ENCODE results near the gene LHX6. TPM values are rescaled to one million over a fixed set of nuclear protein-coding genes. Genes with fewer than 3 reads are reported as not detected.

Gene LHX6
- total and polyA plus RNA-seq, 9 of the 15 experiments (the other 6 are each of a cell fraction or from before 2014, with no cell fraction given) = 2.8 to 16.3 (median 7.9) TPM

DNA sequence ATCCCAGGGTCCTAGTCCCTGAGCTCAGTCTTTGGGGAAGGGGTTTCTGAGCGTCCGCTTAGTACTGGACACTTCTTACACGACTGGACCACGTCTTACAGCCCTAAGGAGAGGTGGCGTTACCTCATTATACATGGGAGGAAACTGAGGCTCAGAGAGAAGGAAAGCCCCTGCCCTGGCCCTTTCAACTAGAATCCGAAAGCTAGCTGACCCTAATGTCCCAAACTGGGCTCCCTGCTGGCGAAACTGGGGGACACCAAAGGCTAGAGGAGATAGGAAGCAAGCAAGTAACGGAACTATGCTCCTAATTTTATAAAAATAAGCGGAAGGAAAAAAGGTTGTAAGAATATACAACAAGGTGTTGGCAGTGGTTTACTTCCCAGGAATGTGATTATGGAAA lies 14.2 kb downstream of the LHX6 start:
- no peak for ATAC-seq
- Histone ChIP-seq H3K4me2 (ENCODE audit: insufficient read depth, low read length) (peak overlapping the region; percentile 90), H3K9me1 (ENCODE audit: control insufficient read depth, insufficient read depth, low read length) (no peaks in the 10 kb centered on the region), H2AFZ (ENCODE audit: low read depth, low read length) (peak overlapping the region; percentile 98), H3K27ac (ENCODE audit: extremely low read depth, low read depth, low read length) (no peak overlapping the region), H3K4me1 (replicated peaks in 1 of 2; ENCODE audit: control insufficient read depth in 2 of 2, insufficient read depth in 2 of 2, low read length in 2 of 2) (peaks cover 23 to 32% of the 10 kb centered on the region in 2 experiments; a peak in 4 of 5 replicates), H3K9ac (ENCODE audit: insufficient read depth in 1 of 2, low read depth in 2 of 2, low read length in 2 of 2) (peak overlapping the region; percentile 62 to 85), H3K27me3 (ENCODE audit: control insufficient read depth in 2 of 2, insufficient read depth in 2 of 2, low read length in 2 of 2) (no peaks in the 10 kb centered on the region), H3K36me3 (ENCODE audit: control insufficient read depth, insufficient read depth, low read length) (peaks cover 19% of the 10 kb centered on the region; the same call in 1 of the 3 replicates), H3K79me2 (ENCODE audit: control insufficient read depth, insufficient read depth, low read length) (peaks cover 27% of the 10 kb centered on the region), H4K20me1 (replicated peaks; ENCODE audit: control insufficient read depth, insufficient read depth, low read length) (no peaks in the 10 kb centered on the region), H3K9me3 (replicated peaks; ENCODE audit: control insufficient read depth, insufficient read depth, low read depth, low read length) (no peaks in the 10 kb centered on the region), H3K4me3 (peak overlapping the region; percentile 58)
- TF ChIP-seq ZNF431 (CRISPR knock-in tag; IDR thresholded peaks at IDR 0.05) (no peak), ZNF253 (CRISPR knock-in tag; conservative IDR thresholded peaks at IDR 0.05) (no peak), ZNF583 (CRISPR knock-in tag; IDR thresholded peaks at IDR 0.05) (no peak), POLR2AphosphoS2 (IDR thresholded peaks at IDR 0.05; ENCODE audit: low read length) (no peak), MECOM (CRISPR knock-in tag; IDR thresholded peaks at IDR 0.05) (no peak), NFRKB (IDR thresholded peaks at IDR 0.05; ENCODE audit: low read depth) (no peak), CBX8 (IDR thresholded peaks at IDR 0.05; ENCODE audit: borderline replicate concordance, extremely low read depth, low read depth, low read length, poor library complexity, severe bottlenecking) (no peak), CEBPB (tag; IDR thresholded peaks at IDR 0.05) (no peak), MBD1 (CRISPR knock-in tag; IDR thresholded peaks at IDR 0.05) (no peak)
- TF ChIP-seq, protein P1, sequence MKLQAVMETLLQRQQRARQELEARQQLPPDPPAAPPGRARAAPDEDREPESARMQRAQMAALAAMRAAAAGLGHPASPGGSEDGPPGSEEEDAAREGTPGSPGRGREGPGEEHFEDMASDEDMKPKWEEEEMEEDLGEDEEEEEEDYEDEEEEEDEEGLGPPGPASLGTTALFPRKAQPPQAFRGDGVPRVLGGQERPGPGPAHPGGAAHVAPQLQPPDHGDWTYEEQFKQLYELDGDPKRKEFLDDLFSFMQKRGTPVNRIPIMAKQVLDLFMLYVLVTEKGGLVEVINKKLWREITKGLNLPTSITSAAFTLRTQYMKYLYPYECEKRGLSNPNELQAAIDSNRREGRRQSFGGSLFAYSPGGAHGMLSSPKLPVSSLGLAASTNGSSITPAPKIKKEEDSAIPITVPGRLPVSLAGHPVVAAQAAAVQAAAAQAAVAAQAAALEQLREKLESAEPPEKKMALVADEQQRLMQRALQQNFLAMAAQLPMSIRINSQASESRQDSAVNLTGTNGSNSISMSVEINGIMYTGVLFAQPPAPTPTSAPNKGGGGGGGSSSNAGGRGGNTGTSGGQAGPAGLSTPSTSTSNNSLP (IDR thresholded peaks at IDR 0.05; ENCODE audit: borderline replicate concordance, low read depth, low read length) = no peak
- TF ChIP-seq, protein P2, sequence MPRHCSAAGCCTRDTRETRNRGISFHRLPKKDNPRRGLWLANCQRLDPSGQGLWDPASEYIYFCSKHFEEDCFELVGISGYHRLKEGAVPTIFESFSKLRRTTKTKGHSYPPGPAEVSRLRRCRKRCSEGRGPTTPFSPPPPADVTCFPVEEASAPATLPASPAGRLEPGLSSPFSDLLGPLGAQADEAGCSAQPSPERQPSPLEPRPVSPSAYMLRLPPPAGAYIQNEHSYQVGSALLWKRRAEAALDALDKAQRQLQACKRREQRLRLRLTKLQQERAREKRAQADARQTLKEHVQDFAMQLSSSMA (CRISPR knock-in tag; IDR thresholded peaks at IDR 0.05) = no peak
- no peak for FAIRE-seq
- BruUV-seq (replicated peaks) = TSS peak; percentile 49
- ChIA-PET CTCF (ENCODE audit: low intra/inter-chr PET ratio) (no interaction called here), POLR2A (interaction anchor here (0.7 to 1.2 kb wide), 4 partner anchors 9 to 49 kb away, joined by 3 to 4 read pairs (median 3); no protein-coding TSS in a partner anchor)
- DNase-seq (ENCODE audit: extremely low read depth in 1 of 4, low spot score in 3 of 4) = no peak
- in situ Hi-C loops (cut with MboI) (no loop called here), intact Hi-C loops (cut with micrococcal nuclease) (loop anchor here (5.0 kb wide), 1 partner anchor 57 kb away; the partner anchor contains the start of genes MORN5 and NDUFA8)
- WGBS (ENCODE audit: insufficient coverage, low coverage, missing lambda C conversion rate) = 29% methylated on average over 9 of the region's 9 CpGs

Data from K562 (cell line).